ENCODE measurements around the gene HCFC1R1.

Gene HCFC1R1

GRCh38 chr16:2976201-2976600 is 47.5 kb downstream of the HCFC1R1 start:
- no peak for DNase-seq (ENCODE audit: low read depth, low spot score)

- DNase-seq (ENCODE audit: low read depth, low spot score): no peak
Measured at GRCh38 chr16:2975161-2975795, 48.5 kb downstream of the HCFC1R1 start.

- no peak for DNase-seq (ENCODE audit: low read depth, low spot score)
Measured at GRCh38 chr16:2974319-2975056, 49.3 kb downstream of the HCFC1R1 start.

- DNase-seq (ENCODE audit: low read depth, low spot score): no peak
Measured at GRCh38 chr16:2973605-2974318, 50.0 kb downstream of the HCFC1R1 start.

- no peak for DNase-seq (ENCODE audit: low read depth, low spot score)
Measured at GRCh38 chr16:2973093-2973492, 50.6 kb downstream of the HCFC1R1 start.

Measured in ELF-1 (cell line).